HG03354 (cell line): ENCODE data around the gene M1AP.
A peak's percentile ranks its signal among the peaks of the same experiment; 100 is the strongest.
"Not testable (repeated sequence)": the region's sequence is repeated elsewhere in the genome, so short reads cannot be mapped to it uniquely, and the experiment has no call there.

Source experiments
- ATAC-seq: cut with Tn5 transposase; IDR thresholded peaks from one replicate; pipeline ENCODE4 v1.9.1; 2021; ENCODE audit warnings: mild to moderate bottlenecking; ENCODE audit not compliant: unreplicated experiment, poor library complexity, severe bottlenecking

The M1AP gene

DNA sequence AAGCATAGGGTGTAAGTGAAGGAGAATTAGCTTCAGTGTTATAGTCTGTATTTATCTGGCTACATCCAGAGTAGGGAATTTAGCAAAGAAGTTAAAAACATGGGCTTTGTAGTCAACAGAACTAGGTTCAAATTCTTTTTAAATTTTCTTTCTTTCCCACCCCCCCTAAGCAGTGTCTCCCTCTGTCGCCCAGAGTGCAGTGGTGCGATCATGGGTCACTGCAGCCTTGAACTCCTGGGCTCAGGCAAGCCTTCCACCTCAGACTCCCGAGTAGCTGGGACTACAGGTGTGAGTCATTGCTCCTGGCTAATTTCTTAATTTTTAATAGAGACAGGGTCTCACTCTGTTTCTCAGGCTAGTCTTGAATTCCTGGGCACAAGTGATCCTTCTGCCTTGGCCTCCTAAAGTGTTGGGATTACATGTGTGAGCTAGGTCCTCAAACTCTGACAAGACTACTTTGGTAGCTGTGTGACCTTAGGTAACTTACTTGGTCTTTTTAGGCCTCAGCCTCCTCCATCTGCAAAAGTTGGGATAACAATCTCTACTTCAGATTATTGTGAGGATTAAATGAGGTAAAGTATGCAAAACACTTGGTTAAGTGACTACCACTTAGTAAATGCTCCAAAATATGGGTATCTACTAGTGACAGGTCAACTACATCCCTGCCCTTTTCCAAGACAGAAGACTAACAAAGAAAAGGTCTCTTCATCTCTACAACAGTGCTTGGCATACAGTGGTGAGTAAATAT lies 75.8 kb downstream of the M1AP start:
- no peak for ATAC-seq

DNA sequence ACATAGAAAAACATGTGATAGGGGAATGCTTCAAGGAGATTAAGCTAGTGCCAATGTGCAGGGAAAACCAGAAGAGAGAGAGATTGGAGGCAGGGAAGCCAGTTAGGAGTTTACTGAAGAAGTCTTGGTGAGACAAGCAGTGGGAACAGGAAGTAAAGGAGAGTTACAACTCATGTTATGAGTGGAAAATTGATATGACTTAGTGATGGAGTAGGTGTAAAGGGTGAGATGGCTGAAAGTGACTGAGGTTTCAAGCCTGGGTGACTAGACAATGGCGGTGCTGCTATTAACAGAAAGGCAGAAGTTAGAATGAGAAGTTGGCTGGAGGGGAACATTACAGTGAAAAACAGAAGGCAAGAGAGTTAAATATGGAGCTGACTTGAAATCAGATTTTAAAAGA lies 77.1 kb downstream of the M1AP start:
- peak; percentile 79 for ATAC-seq

DNA sequence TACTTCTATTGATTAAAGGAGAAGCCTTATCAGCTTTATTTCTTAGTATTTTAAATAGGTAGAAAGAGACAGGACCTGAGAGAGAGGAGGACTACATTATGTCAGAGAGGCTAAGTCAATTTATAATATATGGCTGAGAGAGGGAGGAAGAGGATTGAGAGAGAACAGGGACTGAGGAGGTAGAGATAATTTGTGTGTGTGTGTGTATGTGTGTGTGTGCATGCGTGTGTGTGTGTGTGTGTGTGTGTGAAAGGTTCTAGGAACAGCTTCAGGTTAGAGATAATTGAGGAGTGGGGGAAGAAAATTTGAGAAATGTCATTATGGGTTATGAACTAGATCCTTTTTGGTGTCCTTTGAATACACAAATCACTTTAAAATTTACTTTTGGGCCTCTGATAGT lies 78.4 kb downstream of the M1AP start:
- no peak for ATAC-seq

DNA sequence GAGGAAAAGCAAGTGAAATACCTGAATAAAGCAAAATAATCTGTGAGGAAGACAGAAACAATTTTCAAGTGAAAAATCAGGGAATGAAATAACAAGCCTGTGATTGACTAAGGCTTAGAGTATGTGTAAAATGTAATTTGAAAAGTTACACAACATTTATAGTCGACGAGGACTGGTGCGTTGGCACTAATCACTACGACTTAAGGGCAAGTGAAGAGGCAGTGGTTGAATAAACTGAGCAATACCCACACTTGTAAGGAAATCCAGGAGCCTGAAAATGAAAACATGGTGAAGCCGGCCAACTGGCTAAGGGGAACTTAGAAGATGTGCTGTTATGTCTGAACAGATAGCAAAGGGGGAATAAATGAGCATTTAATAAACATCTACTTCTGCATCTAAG lies 80.2 kb downstream of the M1AP start:
- ATAC-seq: no peak

DNA sequence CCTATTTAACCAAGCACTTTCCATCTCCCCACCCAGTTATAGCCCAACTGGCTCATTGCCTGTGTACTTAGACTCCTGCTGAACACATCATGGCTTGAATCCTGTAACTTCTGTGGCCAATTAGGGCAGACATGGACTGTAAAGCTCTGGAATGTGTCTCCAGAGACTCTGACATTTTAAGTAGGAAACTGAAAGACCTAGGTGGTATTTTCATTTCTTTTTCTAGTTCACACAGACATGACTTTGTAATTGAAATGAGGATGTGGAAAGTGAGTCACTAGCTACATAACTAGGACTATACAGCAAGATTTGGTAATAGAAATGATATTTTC lies 81.4 kb downstream of the M1AP start:
- no peak for ATAC-seq

DNA sequence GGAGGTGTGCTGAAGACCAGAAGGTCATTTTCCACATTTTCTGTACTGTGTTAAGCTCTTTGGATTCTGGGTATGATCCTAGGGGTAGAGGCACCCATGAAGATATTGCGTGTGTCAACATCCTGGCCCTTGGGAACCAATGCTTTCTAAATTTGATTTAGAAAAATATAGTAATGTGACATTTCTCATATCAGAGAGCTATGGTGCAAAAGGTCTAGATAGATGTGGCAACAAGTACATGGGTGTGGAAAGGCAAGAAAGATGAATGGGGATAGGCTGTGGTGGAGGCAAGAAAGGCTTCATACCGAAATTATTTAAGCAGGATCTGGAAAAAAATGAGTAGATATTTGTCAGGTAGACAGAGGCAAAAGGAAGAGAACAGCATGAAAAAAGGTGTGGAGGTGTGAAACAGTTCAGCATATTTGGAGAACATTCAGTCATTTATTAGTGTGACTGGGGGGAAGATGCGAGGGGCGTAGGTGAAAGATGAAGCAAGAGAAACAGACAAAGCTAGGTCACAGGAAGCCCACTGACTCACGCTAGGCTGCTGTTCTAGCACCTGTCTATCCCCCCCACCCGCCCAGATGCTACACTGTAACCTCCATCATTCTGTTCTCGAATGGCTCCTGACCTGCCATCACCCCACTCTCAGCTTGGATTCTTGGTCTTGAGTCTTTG lies 81.9 kb downstream of the M1AP start:
- no peak for ATAC-seq

DNA sequence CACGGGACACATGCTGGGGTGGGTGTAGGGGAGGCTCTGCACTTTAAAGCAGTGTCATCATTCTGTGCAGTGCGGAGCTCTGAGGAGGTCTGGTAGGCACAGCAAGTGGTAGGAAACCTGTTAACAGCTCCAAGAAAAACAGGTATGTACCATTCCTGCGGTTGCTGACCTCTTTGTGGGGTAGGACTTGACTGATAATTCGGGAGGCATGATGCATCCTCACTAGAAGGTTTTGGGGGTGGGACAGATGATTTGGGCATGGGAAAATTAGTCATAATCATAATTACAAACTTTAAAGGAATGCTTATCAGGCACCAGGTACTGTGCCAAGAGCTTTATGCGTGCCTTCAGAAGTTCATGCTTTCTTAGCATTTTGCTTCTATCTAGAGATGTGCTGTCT lies 83.9 kb downstream of the M1AP start:
- ATAC-seq: no peak

DNA sequence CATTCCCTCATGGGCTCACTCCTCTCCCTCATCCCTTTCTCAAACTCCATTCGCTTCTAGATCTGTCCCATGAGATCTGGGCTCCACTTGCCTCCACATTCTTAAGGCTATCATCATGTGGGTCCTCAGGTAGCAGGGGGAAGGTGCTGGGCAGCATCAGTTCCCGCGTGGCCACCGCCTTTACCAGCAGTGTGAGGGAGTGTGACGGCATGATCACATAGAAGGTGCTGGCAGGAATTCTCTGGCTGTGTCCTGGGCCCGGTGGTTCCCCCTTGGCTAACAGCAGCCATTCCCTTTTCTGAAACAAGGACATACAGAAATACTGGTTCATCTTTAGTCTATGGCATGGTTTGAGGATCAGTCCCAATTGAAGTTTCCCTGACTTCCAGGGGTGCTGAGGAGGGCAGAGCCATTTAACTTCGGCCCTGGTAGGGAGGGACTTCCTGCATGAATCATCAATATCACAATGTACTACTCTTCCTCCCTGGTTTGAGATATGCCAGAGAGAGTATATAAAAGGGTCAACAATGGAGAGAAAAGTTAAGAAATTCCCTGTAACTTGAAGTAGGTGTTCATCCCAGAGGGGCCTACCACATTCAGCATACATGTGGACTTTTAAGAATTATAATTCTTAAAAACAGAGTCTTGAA lies 85.9 kb downstream of the M1AP start:
- no peak for ATAC-seq

DNA sequence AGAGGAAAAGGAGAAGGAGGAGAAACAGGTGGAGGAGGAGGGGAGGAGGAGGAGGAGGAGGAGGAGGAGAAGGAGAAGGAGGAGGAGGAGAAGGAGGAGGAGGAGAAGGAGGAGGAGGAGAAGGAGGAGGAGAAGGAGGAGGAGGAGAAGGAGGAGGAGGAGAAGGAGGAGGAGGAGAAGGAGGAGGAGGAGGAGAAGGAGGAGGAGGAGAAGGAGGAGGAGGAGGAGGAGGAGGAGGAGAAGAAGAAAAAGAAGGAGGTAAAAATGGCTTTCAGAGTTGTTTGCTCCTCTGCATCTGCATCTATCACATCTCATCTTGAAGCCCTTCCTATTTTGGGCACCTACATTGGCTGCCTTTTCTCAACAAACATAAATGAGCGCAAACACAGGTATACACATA lies 87.1 kb downstream of the M1AP start:
- ATAC-seq: not testable (repeated sequence)

DNA sequence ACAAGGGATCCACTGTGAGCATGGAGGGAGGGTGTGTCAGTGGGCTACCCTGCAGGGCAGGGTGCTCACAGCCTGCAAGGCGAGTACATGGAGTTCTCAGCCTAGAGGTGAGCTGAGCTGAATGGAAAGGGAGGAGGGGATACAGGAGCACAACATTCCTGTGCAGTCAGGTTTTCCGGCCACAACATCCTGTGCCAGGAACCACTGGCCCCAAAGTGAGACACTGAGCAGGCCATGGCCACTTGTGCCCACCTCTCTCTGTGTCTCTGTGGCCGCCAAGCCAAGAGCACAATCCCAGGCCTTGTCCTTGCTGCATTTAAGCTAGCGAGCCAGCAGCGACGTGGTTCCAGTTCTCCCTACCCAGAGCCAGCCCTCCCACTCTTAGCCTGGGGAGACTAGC lies 87.5 kb downstream of the M1AP start:
- ATAC-seq: no peak

DNA sequence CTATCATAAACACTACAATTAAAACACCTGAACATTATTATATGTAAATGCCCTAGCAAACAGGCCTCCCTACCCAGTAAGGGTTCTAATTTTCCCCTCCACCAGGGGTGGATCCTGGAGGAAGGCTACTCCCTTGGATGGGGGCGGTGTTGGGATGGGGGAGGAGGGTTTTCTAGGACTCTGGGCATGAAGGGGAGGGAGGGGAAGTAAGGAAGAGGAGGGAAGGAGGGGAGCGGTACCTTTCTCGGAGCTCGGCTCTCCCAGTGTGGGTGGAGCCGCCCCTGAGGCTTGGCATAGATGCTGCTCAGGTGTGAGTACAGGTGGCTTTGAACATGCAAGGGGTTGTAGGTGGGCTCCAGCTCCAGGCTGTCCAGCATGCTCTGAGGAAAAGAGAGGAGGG lies 88.2 kb downstream of the M1AP start:
- ATAC-seq: no peak

DNA sequence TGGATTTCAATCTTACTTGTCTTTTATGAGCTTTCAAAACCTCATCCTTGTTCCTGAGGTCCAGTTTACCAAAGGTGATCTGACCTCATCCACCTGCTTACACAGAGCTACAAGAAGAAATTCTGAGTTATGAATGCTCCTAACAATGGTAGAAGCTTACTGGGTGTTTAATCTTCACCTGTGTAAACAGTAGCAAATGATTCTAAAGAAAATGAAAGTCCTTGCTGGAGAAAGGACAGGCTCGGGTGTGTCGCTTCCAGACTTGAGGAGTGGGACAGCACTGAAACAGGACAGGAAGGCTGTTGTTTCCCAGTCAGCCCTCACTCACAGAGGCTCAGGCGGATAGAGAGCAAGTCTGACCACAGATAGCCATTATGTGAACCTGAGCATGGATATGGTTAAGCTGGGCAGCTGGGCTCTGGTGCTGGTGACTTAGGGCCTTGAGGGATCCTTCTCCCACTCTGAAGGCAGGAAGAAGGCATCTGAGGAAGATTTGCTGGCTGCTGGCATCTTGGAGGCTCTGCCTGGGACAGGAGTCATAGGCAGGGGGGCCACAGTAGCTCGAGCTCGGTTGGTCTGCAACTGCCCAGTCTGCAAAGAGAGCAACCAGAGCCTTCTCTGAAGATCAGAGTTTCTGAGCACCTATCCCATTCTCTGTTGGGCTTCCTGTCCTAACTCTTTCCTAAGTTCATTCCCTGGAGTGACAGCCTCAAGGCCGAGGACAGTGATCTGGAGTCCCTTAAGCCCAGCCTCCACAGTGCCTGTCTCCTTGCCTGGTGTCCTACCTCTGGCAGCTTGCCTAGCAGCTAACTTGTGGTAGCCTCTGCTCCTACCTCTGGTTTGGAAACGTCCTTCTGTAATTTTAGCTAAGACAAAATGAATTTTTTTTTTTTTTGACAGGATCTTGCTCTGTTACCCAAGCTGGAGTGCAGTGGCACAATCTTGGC lies 89.6 kb downstream of the M1AP start:
- no peak for ATAC-seq

DNA sequence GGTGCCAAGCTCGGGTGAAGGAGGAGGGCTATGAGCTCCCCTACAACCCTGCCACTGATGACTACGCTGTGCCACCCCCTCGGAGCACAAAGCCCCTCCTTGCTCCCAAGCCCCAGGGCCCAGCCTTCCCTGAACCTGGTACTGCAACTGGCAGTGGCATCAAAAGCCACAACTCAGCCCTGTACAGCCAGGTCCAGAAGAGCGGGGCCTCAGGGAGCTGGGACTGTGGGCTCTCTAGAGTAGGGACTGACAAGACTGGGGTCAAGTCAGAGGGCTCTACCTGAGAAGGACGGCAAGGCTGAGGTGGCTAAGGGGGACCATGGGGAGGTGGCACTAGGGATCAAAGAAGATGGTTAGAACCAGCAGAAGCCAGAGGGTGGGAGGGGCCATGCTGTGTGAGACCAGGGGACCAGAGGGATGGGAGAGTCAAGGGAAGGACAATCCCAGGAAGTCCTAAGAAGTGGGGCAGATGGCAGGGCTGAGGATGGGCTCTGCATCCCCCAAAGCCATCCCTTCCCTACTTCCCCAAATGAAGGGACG lies 91.2 kb downstream of the M1AP start:
- no peak for ATAC-seq

DNA sequence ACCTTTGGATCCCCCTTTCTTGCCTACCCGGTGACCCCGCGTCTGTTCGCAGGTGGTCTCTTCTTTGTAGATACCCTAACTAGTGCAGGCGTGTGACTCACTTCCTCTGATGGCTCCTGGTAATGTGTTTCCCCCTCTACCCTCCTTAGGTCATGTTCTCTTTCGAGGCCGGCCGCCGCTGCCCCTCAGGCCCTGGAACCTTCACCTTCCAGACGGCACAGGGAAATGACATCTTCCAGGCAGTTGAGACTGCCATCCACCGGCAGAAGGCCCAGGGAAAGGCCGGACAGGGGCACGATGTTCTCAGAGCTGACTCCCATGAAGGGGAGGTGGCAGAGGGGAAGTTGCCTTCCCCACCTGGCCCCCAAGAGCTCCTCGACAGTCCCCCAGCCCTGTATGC lies 92.0 kb downstream of the M1AP start:
- ATAC-seq: no peak

DNA sequence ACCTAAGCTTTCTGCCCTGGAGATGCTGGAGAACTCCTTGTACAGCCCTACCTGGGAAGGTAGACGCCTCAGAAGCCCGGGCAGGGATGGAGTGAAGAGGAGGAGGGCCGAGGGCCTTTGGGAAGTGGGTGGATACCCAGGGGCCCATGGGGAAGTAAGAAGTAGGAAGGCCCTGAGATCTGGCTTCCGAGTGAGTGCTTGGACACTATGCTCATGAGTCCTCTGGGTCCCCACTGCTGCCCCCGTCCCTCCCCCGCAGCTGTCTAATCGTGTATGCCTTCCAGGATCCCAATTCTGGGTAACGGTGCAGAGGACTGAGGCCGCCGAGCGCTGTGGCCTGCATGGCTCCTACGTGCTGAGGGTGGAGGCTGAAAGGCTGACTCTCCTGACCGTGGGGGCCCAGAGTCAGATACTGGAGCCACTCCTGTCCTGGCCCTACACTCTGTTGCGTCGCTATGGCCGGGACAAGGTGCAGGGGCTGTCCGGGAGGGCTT lies 92.5 kb downstream of the M1AP start:
- no peak for ATAC-seq

DNA sequence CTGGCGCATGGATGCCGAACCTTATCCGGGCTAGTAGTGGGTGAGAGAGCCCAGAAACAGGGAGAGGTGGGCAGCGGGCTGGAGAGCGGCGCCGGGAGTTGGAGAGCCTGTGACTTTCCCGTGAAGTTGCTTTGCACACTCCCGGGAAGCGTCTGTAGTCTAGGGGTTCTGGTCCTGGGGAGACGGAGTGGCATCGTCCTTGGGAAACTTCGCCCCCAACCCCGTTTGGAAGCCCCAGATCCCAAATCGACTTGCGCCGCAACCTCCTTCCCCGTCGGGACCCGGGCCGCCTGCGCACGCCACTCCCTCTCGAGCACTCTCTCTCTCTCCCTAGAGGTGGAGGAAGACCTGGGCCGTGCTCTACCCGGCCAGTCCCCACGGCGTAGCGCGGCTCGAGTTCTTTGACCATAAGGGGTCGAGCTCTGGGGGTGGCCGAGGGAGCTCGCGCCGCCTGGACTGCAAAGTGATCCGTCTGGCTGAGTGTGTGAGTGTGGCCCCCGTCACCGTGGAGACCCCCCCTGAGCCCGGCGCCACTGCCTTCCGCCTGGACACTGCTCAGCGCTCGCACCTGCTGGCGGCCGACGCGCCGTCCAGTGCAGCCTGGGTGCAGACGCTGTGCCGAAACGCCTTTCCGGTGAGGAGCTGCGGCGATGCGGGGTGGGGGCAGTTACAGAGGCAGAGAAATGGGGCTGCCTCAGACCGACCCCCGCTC lies 93.2 kb downstream of the M1AP start:
- peak; percentile 61 for ATAC-seq

DNA sequence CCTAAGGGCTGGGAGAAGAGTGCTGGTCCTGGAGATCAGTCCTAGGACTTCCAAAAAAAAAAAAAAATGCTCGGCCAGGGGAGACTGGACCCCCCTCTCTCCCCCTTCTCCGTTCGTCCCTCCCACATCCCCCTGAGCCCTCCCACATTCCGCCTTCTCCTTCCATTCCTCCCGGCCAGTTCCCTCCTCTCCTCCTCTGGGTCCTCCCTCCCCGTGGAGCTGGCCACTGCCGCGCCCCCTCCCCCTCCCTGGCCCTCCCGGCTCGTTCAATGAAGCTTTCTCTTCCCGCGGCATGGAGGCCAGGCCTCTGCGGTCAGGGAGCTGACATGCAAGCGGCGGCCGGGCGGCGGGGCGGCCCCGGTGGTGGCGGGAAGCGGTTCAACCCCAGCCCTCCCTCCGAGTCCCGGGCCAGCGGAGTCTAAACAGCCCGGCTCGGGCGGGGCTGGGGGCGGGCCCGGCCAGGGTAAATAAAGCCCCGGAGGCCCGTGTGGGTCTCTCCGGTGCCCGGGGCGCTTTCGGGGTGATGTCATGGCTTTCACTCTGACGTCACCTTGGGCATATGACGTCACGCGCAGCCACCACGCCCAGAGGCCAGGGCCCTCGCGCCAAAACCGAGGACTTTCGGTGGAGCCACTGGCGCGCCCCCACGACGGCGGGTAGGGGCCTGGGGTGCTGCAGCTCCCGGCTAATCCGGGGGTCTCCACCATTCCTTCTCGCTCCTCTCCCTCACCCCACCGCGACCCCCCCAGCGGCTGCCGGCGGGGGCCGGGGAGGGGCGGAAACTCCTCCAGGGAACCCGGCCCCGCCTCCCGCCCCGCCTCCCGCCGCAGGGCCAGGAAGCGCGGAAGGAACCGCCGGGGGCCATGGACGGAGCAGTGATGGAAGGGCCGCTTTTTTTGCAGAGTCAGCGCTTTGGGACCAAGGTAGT lies 94.0 kb downstream of the M1AP start, which contains the start of the genes DOK1 and LOXL3:
TSS of gene DOK1 (plus strand) at position 829 of the 928 bp plus-strand sequence. CDS start at position 864, 35 bp downstream.
TSS of gene LOXL3 (minus strand) at position 51 of the 928 bp plus-strand sequence. CDS start 1,308 bp downstream, outside the sequence.
- ATAC-seq: peak; percentile 65
